GM23338 (cell line): Measurements from ENCODE around the gene TNPO3. TPM values are rescaled to one million over a fixed set of nuclear protein-coding genes. Genes with fewer than 3 reads are reported as not detected.
A peak's percentile ranks its signal among the peaks of the same experiment; 100 is the strongest.

ENCODE experiments used
- ATAC-seq: fragments of 200-7000 bp; cut with Tn5 transposase; 3 replicates; pipeline ENCODE4 v1.9.1; 2020
- DNase-seq: peaks from one replicate; pipeline ENCODE4 v3.0.0-alpha.2; 2015; ENCODE audit warnings: low spot score
- H2AFZ ChIP-seq: fragments of 200-600 bp; sonication (generic); 2 replicates; pipeline ENCODE4 v1.8.0; 2016; ENCODE audit warnings: antibody characterized with exemption, mild to moderate bottlenecking, moderate library complexity
- H3F3A ChIP-seq: fragments of 200-600 bp; sonication (generic); replicated peaks from 2 replicates; pipeline ENCODE4 v1.8.0; 2017; ENCODE audit warnings: antibody characterized with exemption, mixed run types, low read depth
- H3K27ac ChIP-seq: fragments of 200-600 bp; sonication (generic); 2 replicates; pipeline ENCODE4 v1.6.1; 2016; ENCODE audit warnings: low read depth
- H3K27me3 ChIP-seq: fragments of 200-600 bp; sonication (generic); 2 replicates; pipeline ENCODE4 v1.8.0; 2016; ENCODE audit warnings: mild to moderate bottlenecking, mixed run types, moderate library complexity; ENCODE audit not compliant: insufficient read depth
- H3K36me3 ChIP-seq: fragments of 200-600 bp; sonication (generic); 2 replicates; pipeline ENCODE4 v1.8.0; 2016; ENCODE audit warnings: mild to moderate bottlenecking; ENCODE audit not compliant: insufficient read depth
- H3K4me1 ChIP-seq: fragments of 200-600 bp; sonication (generic); 2 replicates; pipeline ENCODE4 v1.8.0; 2016; ENCODE audit warnings: mild to moderate bottlenecking, moderate library complexity; ENCODE audit not compliant: insufficient read depth
- H3K4me2 ChIP-seq: fragments of 200-600 bp; sonication (generic); 2 replicates; pipeline ENCODE4 v1.7.1; 2017; ENCODE audit warnings: mixed run types
- H3K4me3 ChIP-seq: fragments of 200-600 bp; sonication (generic); 2 replicates; pipeline ENCODE4 v1.6.1; 2016; ENCODE audit warnings: mixed run types
- H3K79me2 ChIP-seq: fragments of 200-600 bp; sonication (generic); replicated peaks from 2 replicates; pipeline ENCODE4 v1.8.0; 2017; ENCODE audit warnings: mild to moderate bottlenecking; ENCODE audit not compliant: insufficient read depth
- H3K9me2 ChIP-seq: fragments of 200-600 bp; sonication (generic); 2 replicates; pipeline ENCODE4 v1.8.0; 2017; ENCODE audit not compliant: insufficient read depth
- H4K20me1 ChIP-seq: fragments of 200-600 bp; sonication (generic); replicated peaks from 2 replicates; pipeline ENCODE4 v1.8.0; 2017; ENCODE audit warnings: mild to moderate bottlenecking; ENCODE audit not compliant: insufficient read depth
- H3K27ac Mint-ChIP-seq: 2 replicates; pipeline ENCODE4 v1.8.0; 2020; ENCODE audit warnings: inconsistent platforms, mild to moderate bottlenecking, moderate library complexity, mixed read lengths
- H3K27me3 Mint-ChIP-seq: 3 replicates; pipeline ENCODE4 v1.8.0; 2022; ENCODE audit warnings: low read depth, mild to moderate bottlenecking, moderate library complexity, mixed read lengths, inconsistent platforms; ENCODE audit not compliant: insufficient read depth, poor library complexity
- H3K36me3 Mint-ChIP-seq: 3 replicates; pipeline ENCODE4 v1.8.0; 2021; ENCODE audit warnings: low read depth, mild to moderate bottlenecking, inconsistent platforms, moderate library complexity, mixed read lengths
- H3K4me1 Mint-ChIP-seq: 3 replicates; pipeline ENCODE4 v1.8.0; 2020; ENCODE audit warnings: mild to moderate bottlenecking, inconsistent platforms, mixed read lengths
- H3K4me3 Mint-ChIP-seq: 3 replicates; pipeline ENCODE4 v1.8.0; 2021; ENCODE audit warnings: moderate library complexity, mild to moderate bottlenecking, inconsistent platforms, mixed read lengths
- H3K9me3 Mint-ChIP-seq: 3 replicates; pipeline ENCODE4 v1.8.0; 2020; ENCODE audit warnings: moderate library complexity, mild to moderate bottlenecking, inconsistent platforms, mixed read lengths
- CREB1 ChIP-seq: fragments of 250-450 bp; sonication (Bioruptor Pico); IDR thresholded peaks from 2 replicates; pipeline ENCODE4 v1.5.0; 2020; ENCODE audit warnings: low read depth, mild to moderate bottlenecking, moderate library complexity
- ETS1 ChIP-seq: IDR thresholded peaks from 2 replicates; pipeline ENCODE4 v1.6.1; 2016; ENCODE audit warnings: antibody characterized with exemption
- EZH2 ChIP-seq: fragments of 200-600 bp; sonication (generic); IDR thresholded peaks from one replicate; pipeline ENCODE4 v1.8.0; 2017; ENCODE audit warnings: antibody characterized with exemption, mild to moderate bottlenecking, low read depth; ENCODE audit not compliant: unreplicated experiment
- JUNB ChIP-seq: IDR thresholded peaks from one replicate; pipeline ENCODE4 v1.6.1; 2016; ENCODE audit warnings: antibody characterized with exemption; ENCODE audit not compliant: unreplicated experiment
- POLR2AphosphoS5 ChIP-seq: IDR thresholded peaks from 2 replicates; pipeline ENCODE4 v1.6.1; 2016; ENCODE audit warnings: antibody characterized with exemption, low read depth
- REST ChIP-seq: IDR thresholded peaks from one replicate; pipeline ENCODE4 v1.6.1; 2018; ENCODE audit warnings: antibody characterized with exemption; ENCODE audit not compliant: unreplicated experiment
- ZNF462 ChIP-seq: fragments of 250-450 bp; sonication (Bioruptor Pico); IDR thresholded peaks from 2 replicates; pipeline ENCODE4 v1.5.0; 2020; ENCODE audit warnings: mild to moderate bottlenecking, moderate library complexity
- polyA plus RNA-seq: library from polyadenylated mRNA; unstranded; fragments of >200 nt; fragmentation: Nextera tagmentation; extraction: Ambion mirVana; gene quantifications from 2 replicates; pipeline ENCODE4 v1.2.1, GENCODE V29; 2016
- total RNA-seq: library from RNA; depleted of rRNA; stranded (reverse); fragments of >200 nt; shearing (Covaris generic); gene quantifications from 2 replicates; pipeline ENCODE4 v1.2.3, GENCODE V29; 2014

The TNPO3 gene
- total and polyA plus RNA-seq, 2 experiments from 2014 or later, result 38.2 to 127 TPM

- peaks cover 42% of the 10 kb centered on the region for H4K20me1 ChIP-seq
Measured at GRCh38 chr7:129024125-129024524, 30.8 kb downstream of the TNPO3 start.

More at GRCh38 chr7:129024125-129024524, 30.8 kb downstream of the TNPO3 start:
- Mint-ChIP-seq H3K4me1 (peaks cover 17% of the 10 kb centered on the region), H3K4me3 (no peak overlapping the region), H3K36me3 (peaks cover 4% of the 10 kb centered on the region; the same call in 1 of the 3 replicates), H3K9me3 (no peaks in the 10 kb centered on the region), H3K27ac (peak overlapping the region; percentile 78), H3K27me3 (peaks cover 1% of the 10 kb centered on the region)
- no peak overlapping the region for H3K4me3 ChIP-seq
- H3K9me2 ChIP-seq, result no peaks in the 10 kb centered on the region
- H2AFZ ChIP-seq, result no peak overlapping the region
- TF ChIP-seq ZNF462 (no peak), ETS1 (no peak), JUNB (no peak), EZH2 (no peak), REST (no peak), POLR2AphosphoS5 (no peak), CREB1 (CRISPR knock-in tag) (no peak)
- H3K36me3 ChIP-seq, result no peaks in the 10 kb centered on the region
- no peak overlapping the region for H3K4me2 ChIP-seq
- no peaks in the 10 kb centered on the region for H3K27me3 ChIP-seq
- no peaks in the 10 kb centered on the region for H3F3A ChIP-seq
- peak; percentile 46 for ATAC-seq
- peaks cover 11% of the 10 kb centered on the region; the same call in 1 of the 2 replicates for H3K4me1 ChIP-seq
- DNase-seq, result peak; percentile 36
- 0 out of 2 replicates have a peak overlapping the region, but pooled peaks have one; percentile 5 for H3K27ac ChIP-seq
- H3K79me2 ChIP-seq, result peaks cover 100% of the 10 kb centered on the region
